ENCODE data around the gene CABP4.
A peak's percentile ranks its signal among the peaks of the same experiment; 100 is the strongest.

CABP4 gene

DNA sequence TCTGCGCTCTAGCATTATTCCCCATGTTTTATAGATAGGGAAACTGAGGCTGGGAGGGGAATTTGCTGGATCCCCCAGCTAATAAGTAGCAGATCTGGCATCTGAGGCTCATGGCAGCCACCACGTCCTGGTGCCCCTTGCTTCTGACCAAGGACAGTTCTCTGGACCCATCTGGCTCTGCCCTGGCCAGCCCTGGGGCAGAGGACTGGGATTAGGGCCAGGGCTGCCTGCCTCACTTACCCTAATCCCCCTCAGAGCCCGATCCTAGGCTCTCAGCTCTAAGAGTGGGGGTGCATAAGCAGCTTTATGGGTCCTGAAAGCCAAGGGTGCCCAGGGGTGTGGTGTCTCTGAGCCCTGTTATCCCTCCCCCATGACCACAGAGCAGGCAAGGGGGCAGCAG, at the start of gene CABP4:
TSS of gene CABP4 (plus strand) at position 301 of the 400 bp plus-strand sequence. CDS start at position 371, 70 bp downstream.
- DNase-seq (ENCODE audit: low read depth), result no peak

DNA sequence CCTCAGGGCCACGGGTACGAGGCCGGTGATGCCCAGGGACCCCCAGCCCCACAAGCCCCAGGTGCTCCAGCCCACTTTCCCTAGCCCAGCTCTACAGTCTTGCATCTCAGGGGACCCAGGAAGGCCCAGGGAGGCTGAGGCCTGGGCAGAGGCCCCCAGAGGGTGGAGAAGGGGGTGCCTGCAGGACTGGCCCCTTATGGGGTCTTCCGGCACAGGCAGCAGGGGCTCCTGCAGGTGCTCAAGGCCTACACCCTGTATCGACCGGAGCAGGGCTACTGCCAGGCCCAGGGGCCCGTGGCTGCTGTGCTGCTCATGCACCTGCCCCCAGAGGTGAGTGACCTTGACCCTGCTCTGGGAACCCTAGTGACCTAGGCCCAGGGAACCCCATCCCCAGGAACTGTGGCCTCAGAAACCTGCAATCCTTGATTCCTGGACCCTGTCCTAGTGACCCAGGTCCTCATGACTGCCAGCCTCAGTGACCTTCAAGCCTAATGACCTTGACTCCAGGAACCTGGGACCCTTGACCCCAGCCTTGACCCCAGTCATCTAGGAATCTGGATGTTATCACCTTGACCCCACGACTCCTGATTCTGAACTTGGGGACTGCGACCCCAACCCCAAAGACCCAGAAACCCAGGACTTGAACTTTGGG, 49.3 kb upstream of the CABP4 start:
- no peak for DNase-seq (ENCODE audit: low read depth)

DNA sequence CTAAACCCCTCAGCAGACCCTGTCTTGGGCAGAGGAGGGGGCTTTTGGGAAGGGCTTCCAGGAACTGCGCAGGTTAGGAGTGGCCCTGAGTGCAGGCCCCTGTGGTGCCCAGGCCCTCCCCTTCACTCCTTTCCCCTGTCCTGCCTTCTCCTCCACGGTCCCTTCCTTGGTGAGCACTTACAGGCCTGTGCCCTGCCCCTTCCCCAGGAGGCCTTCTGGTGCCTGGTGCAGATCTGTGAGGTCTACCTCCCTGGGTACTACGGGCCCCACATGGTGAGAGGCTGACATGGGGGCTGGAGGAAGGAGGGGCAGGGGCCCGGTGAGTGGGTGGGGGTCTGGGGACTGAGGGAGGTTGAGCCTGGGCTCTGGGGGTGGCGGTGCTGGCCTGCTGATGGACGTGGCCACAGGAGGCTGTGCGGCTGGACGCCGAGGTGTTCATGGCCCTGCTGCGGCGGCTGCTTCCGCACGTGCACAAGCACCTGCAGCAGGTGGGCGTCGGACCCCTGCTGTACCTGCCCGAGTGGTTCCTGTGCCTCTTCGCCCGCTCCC, 48.7 kb upstream of the CABP4 start:
- no peak for DNase-seq (ENCODE audit: low read depth)

DNA sequence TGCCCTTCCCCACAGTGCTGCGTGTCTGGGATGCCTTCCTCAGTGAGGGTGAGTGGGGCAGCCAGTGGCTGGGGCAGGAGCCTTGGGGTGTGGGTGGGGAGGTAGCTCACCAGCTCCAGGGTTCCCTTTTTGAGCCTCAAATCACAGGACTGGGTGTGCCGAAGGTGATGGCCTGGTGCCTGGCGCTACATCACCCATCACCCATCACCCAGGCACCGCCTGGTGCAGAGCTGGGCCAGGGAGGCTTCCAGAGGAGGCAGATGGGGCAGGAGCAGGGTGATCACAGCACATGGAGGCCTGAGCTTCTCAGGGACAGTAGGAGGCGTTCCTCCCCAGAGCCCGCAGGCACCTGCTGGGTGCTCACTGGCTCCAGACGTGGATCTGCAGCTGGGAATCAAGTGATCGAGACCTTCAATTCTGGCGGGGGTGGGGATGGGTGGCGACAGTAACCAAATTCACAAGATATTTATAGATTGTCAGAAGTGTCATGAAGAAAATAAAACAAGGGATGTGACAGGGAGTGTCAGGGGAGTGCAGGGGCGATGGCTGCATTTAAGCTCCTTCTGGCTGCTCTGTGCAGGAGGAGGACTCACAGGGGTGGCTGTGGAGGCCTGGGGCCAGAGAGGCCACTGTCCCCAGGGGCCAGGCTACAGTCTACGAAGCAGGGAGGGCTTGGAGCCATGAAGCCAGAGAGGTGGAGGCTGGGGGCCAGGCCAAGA, 48.0 kb upstream of the CABP4 start:
- DNase-seq (ENCODE audit: low read depth), result no peak

DNA sequence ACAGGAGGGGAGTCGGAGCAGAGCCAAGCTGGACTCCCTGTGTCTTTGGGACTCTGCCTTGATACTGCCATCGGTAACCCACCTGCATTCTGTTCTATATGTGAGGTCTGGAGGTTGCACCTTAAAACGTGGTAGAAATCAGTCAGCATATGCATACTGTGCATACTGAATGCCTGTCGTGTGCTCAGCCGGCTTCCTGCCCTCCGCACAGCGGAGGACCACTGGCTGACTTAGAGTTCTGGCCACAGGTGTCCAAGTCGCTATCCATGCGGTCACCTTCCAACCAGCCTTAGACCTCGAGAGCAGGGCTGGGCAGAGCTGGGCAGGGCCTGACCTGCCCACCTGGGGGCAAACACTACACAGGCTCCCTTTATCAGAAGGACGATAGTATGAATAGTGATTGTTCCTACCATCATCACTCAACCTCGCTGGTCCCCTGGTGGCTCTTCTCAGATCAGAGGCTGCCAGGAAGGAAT, 47.4 kb upstream of the CABP4 start:
- no peak for DNase-seq (ENCODE audit: low read depth)

DNA sequence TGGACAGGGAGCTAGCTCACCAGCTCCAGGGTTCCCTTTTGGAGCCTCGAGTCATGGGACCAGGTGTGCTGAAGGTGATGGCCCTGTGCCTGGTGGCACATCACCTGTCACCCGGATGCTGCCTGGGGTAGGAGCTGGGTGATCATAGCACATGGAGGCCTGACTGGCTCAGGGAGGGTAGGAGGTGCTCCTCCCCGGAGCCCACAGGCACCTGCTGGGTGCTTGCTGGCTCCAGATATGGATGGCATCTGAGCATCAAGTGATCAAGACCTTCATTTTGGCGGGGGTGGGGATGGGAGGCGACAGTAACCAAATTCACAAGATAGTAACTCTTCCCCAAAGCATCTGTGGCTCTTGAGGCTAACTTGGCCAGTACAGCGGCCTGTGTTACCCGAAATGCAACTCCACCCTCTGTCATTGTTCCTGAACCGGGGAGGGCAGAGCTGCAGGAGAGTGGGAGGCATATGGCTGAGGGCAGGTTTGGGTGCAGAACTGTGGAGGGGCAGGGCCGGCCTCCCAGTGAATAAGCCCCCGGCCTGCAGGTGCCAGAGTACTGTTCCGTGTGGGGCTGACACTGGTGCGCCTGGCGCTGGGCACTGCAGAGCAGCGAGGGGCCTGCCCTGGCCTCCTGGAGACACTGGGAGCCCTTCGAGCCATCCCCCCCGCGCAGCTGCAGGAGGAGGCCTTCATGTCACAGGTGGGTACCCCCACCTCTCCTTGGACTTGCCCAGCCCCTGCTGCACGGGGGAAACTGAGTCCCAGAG, 46.5 kb upstream of the CABP4 start:
- no peak for DNase-seq (ENCODE audit: low read depth)

DNA sequence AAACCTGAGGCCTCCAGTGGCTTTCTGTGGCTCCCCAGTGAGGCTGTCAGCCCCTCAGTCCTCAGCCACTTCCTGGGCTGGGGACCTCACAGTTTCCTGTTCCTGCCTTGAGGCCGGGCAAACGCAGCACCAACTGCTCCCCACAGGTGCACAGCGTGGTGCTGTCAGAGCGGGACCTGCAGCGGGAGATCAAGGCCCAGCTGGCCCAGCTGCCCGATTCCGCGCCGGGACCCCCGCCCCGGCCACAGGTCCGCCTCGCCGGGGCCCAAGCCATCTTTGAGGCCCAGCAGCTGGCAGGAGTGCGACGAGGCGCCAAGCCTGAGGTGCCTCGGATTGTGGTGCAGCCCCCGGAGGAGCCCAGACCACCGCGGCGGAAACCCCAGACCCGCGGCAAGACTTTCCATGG, 45.9 kb upstream of the CABP4 start:
- DNase-seq (ENCODE audit: low read depth), result peak; percentile 64

DNA sequence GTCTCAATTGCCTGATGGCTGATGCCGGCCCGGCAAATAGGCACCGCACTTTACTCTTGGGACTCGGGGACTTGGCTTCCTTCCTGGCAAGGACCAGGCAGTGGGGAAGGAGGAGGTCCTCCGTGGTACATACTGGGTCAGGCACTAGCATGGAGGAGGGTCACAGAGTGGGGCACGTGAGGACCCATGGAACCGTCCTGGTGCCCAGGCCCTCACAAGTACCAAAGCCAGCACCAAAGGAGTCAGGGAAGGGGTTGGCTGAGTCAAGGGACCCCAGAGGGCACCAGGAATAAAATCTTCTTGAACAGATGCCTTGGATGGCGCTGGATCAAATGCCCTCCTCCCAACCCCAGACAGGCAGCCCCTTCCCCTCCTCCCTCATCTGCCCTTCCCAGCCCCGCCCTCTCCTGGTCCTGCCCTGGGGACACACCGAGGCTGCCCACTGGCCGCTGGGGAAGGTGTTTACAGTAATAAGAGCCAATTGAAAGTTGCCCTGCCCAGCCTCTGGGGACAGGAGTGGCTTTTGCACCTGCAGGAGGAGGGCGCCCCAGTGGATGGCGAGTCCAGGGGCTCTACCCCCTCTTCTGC, 45.3 kb upstream of the CABP4 start:
- no peak for DNase-seq (ENCODE audit: low read depth)

DNA sequence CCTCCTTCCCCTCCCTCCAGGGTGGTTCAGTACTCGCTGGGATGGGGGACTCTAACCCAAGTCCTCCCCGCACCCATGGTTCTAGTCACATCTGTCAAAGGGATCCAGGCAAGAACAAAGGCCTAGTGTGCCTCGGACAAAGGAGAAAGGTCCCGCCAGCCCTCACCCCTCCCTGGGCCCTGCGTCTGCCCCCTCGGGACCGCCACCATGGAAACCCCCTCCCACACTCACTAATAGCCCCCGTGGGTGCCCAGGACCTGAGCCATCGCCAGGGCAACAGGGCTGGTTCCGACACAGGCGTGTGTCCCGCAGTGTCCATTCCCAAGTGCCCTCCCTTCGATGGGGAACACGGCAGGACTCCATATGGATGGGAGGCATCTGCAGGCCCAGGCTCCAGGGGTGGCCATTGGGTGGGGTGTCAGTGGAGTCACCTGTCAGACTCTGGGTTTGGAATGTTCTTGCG, 44.8 kb upstream of the CABP4 start:
- no peak for DNase-seq (ENCODE audit: low read depth)

DNA sequence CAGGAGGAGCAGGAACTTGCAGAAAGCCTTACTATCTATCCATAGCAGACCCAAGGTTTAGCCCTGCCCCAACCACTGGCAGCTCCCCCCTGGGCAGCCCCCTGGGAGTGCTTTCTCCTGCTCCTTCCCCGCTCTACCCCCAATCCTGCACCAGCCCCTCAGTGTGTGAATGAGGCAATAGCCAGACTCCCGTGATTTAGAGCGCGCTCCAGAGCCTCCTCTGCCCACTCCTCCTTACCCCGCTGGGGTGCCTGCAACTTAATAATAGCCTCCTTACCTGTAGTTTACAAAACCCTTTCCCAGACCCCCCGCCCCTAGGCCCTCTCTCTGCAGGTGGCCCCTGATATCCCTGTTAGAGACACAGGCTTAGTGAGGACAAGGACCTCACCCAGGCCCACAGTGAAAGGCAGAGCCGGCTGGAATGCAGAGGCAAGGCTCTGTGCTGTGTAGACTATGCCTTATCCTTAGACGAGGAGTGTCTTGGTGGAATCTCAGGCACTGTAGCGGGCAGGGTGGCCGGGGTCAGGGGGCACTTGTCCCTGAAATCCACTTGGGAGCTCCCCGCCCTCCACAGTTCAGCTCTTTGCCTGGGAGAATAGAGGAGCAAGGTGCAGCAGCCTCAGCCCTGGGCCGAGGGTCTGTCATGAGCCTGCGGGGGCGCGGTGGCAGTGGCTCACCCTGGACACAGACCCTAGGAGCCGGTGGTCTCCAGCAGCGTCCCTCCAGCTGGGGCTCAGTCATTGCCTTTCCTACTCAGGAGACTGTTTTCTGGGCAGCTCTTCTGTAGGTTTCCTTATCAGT, 44.0 kb upstream of the CABP4 start:
- no peak for DNase-seq (ENCODE audit: low read depth)

DNA sequence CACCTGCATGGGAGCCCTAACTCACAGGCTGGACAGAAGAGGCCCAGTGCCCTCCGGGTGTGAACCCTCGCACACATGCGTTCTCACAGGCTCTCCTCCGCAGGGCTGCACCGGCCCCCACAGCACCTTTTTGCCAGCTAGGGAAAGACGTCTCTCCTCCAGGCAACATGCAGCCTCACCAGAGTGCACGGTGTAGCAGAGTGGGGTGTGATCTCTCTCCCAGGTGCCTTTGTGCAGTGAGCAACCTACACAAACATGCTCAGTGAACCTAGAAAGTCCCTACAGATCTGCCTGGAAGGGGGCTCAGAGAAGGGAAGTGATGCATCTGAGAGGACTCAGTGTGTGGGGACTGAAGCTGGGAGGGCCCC, 43.4 kb upstream of the CABP4 start:
- DNase-seq (ENCODE audit: low read depth), result no peak

DNA sequence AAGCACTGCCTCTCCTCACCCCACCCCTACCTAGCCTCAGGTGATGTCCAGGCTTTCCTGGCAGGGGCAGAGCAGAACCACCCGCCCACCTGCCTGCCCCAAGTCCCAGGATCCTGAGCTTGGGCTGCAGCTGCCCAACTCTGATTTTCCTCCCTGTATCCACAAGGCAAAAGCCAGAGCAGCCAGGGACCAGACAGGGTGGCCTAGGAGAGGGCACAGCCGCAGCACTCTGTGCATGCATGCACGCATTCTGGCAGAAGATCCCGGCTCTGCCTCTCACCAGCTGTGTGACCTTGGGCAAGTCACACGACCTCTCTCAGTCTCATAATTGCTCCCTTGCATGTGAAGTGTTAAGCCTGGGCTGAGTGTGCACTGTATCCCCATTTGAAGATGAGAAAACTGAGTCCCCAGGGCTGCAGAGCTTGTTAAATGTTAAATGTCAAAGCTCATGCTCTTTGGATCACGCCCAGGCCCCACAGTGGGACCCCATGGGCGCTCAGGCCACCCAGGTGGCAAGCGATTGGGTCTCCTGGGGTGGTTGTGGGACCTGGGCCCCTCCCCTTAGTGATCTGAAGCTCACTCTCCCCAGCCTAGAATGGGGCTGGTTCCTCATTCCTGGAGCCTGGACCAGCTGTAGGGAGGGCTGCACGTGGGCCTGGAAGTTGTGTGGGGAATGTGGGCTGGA, 42.5 kb upstream of the CABP4 start:
- no peak for DNase-seq (ENCODE audit: low read depth)

DNA sequence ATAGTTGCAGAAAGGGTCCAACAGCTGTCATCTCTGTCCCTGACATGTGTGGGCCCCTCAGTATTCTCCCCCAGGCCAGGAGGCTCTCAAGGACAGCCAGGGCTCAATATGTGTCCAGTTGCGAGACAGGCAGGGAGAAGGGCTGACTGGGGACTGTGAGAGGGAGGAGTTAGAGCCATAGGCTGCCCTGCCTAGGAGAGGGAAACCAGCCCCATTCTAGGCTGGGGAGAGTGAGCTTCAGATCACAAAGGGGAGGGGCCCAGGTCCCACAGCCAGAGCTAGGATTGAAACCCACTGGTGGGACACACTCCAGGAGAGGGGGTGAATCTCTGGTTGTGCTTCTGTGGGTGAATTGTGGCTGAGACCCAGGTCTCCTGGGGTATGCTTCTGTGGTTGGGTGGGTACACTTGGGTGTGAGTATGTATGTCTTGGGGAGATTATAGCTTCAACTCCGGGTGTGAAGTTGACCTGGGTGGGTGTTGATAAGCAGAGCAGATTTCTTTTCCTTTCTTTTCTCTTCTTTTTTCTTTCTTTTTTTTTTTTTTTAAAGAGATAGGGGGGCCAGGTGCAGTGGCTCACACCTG, 41.8 kb upstream of the CABP4 start:
- DNase-seq (ENCODE audit: low read depth), result no peak

DNA sequence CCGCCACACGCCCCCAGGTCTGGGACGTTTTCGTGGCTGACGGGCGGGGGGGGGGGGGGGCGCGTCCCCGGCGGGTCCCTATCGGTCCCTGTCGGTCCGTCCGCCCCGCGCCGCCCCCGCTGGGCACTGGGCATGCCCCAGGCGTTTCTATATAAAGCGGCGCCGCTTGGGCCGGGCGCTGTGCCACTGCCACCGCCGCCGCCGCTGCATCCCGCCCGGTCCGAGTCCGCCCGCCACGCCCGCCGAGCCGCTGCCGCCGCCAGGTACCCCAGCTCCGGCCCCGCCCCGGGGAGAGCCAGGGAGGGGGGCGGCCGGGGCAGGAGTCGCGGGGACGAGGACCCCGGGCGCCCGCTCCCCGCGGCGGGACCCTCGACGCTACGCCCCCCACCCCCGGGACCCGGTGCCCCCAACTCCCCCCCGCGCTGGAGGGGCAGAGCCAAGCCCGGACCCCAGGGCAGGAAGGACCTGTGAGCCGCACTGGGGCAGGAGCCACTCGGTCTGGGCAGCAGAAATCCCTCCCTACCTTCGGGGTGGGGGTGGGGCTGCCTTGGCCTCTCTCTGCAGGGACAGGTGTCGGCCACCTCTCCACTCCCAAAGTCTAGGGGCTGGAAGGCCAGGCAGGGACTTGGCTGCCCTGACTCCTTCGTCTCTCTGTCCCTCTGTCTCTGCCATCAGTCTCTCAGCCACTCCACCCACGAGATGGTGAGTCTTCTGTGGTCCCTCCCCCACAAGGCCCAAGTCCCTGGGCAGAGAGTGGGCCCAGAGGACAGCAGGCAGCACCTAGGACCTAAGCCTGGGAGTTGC, 39.5 kb upstream of the CABP4 start, which contains the start of gene CARNS1:
TSS of gene CARNS1 (plus strand) at position 178 of the 804 bp plus-strand sequence. CDS start at position 700, 522 bp downstream.
- no peak for DNase-seq (ENCODE audit: low read depth)

DNA sequence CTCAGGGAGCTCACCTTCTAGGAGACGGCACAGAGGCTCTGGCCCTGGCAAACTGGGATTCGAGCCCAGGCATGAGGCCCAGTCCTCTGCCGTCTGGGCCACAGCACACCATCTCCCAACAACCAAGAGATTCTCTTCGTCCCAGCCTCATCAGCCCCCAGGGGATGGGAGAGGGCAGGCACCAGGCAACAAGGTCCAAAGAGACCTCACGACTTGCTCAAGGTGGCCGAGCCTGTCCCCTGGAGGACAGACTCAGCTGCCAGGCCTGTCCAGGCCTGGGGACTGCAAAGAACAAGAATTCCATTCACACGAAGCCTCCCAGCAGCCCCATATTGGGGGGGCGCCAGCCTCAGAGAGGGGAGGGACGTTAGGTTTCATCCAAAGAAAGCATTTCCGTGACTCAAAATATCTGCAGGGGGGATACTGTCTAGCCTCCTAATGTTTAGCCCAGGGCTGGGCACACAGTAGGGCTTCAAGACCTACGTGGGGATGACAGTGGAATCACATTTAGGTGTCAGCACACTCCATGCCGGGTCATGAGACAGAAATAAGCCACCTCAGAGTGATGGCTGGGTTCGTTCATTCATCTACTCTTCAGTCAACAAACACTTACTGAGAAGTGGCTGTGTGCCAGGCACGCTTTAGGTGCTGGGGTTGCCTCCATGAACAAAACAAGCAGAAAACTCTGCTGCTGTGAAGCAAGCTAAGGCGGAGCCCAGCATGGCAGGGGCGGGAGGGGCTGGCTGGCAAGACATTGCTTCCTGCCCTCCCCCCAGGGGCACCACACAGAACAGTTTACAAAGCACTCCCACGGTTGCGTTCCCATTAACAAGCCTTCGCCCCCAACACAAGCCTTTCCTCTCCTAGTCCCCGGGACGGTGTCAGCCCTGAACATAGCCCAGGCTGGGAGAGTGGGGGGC, 38.5 kb upstream of the CABP4 start:
- peak; percentile 73 for DNase-seq (ENCODE audit: low read depth)

DNA sequence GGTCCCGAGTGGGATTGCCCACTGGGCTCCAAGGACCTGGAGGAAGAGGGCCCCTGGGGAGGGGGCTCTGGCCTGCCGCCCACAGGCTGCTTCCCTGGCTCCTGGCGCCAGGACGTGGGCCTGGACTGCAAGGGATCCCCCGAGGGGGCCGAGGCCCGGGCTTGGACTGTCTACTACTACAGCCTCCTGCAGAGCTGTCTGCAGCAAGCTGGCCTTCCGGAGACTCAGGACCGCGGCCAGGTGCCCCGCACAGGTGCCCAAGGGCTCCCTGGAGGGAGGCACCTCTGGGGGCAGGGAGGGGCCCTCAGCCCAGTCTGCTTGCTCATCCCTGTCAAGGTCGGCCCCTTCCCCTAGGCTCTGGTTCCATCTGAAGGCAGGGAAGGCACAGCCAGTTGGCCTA, 37.7 kb upstream of the CABP4 start:
- DNase-seq (ENCODE audit: low read depth), result no peak

DNA sequence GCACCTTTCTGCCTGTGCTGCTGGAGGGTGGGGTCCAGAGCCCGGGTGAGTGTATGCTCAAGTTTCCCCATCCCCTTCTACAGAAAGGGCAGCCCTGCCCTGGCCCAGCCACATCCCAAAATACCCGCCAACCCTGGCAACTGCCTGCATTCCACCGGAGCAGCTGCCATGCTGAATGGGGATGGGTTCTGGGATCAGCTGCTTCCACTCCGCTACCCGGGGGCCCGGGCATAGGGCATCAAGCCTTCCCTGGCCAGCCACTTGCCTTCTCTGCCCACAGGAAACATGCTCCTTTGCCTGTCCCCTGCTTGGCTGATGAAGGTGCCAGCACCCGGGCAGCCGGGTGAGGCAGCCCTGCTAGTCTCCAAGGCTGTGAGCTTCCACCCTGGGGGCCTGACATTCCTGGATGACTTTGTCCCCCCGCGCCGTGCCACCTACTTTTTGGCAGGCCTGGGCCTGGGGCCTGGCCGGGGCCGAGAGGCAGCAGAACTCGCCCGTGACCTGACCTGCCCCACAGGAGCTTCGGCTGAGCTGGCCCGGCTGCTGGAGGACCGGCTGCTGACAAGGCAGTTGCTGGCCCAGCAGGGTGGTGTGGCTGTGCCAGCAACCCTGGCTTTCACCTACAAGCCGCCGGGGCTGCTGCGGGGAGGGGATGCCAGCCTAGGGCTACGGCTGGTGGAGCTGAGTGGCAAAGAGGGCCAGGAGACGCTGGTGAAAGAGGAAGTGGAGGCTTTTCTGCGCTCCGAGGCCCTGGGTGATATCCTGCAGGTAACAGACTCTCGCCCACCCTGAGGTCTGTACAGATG, 36.5 kb upstream of the CABP4 start:
- no peak for DNase-seq (ENCODE audit: low read depth)

Measured in T-helper 22 cell (primary cell).